Measurements from ENCODE around the gene CFAP107. TPM values are rescaled to one million over a fixed set of nuclear protein-coding genes. Genes with fewer than 3 reads are reported as not detected.

CFAP107 gene
- total RNA-seq, 4 donors from 2014 or later = not detected

DNA sequence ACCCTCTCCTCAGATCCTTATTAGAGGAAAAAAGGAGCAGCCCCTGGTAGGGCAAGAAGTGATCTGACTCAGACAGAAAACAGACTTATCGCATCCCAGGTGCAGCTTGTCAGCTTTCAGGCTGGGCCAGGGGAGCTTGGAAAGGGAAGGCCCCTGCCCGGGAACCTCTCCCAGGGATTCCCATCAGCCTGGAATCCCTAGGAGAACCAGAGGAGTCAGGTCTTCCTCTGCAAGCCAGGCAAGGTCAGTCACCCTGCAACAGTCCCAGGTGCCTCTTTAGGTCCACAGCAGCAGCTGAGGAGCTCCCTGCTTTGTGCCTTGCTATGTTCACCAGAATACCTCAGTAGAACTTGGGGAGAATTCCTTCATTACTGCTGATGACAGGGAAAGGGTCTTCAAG, 24.6 kb downstream of the CFAP107 start:
- intact Hi-C loops (cut with DNase I) = no loop called here
- Histone ChIP-seq H3K4me3 (no peak overlapping the region), H3K4me1 (no peaks in the 10 kb centered on the region), H3K27me3 (peaks cover 0 to 40% (median 0%) of the 10 kb centered on the region in 4 donors), H3K9me3 (no peaks in the 10 kb centered on the region), H3K27ac (no peak overlapping the region), H3K36me3 (no peaks in the 10 kb centered on the region)
- no peak for DNase-seq
- no peak for TF ChIP-seq POLR2A (IDR thresholded peaks at IDR 0.05)
- TF ChIP-seq, protein P1, sequence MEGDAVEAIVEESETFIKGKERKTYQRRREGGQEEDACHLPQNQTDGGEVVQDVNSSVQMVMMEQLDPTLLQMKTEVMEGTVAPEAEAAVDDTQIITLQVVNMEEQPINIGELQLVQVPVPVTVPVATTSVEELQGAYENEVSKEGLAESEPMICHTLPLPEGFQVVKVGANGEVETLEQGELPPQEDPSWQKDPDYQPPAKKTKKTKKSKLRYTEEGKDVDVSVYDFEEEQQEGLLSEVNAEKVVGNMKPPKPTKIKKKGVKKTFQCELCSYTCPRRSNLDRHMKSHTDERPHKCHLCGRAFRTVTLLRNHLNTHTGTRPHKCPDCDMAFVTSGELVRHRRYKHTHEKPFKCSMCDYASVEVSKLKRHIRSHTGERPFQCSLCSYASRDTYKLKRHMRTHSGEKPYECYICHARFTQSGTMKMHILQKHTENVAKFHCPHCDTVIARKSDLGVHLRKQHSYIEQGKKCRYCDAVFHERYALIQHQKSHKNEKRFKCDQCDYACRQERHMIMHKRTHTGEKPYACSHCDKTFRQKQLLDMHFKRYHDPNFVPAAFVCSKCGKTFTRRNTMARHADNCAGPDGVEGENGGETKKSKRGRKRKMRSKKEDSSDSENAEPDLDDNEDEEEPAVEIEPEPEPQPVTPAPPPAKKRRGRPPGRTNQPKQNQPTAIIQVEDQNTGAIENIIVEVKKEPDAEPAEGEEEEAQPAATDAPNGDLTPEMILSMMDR (IDR thresholded peaks at IDR 0.05) = no peak
- 87% methylated on average over 2 of the region's 2 CpGs; no CpG with 5 or more reads in 1 of the 2 donors for WGBS, 2 donors

- no peak for TF ChIP-seq POLR2A (IDR thresholded peaks at IDR 0.05)
- TF ChIP-seq, protein P1 (IDR thresholded peaks at IDR 0.05) = no peak
- Histone ChIP-seq H3K9me3 (no peaks in the 10 kb centered on the region), H3K27ac (no peak overlapping the region), H3K27me3 (peaks cover 0 to 43% (median 0%) of the 10 kb centered on the region in 4 donors), H3K4me3 (no peak overlapping the region), H3K4me1 (no peaks in the 10 kb centered on the region), H3K36me3 (no peaks in the 10 kb centered on the region)
- intact Hi-C loops (cut with DNase I) = no loop called here
- 55 to 58% methylated on average over 4 to 5 of the region's 5 CpGs for WGBS, 2 donors
- no peak for DNase-seq
Observed at GRCh38 chr1:12771186-12771585, 25.2 kb downstream of the CFAP107 start.

DNA sequence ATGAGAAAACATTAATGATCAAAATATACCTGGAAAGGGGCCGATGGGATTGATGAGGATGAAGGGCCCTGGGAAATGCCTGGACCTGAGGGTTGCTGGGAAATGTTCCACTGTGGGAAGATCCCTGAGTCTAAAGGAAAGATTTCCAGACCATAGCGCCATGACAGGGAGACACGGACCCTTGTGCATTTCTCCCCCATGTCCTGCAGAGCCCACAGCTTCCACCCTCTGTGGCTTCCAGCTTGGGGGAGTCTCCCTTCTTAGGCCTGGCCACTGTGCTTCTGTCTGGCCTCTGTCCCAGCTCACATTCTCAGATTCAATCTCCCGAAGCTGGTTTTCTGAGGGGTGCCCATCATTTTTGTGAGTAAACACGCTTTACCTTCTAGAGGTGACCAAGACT, 26.5 kb downstream of the CFAP107 start:
- 81 to 86% methylated on average over 5 of the region's 5 CpGs for WGBS, 2 donors
- Histone ChIP-seq H3K9me3 (no peaks in the 10 kb centered on the region), H3K27ac (no peak overlapping the region), H3K4me1 (no peaks in the 10 kb centered on the region), H3K4me3 (no peak overlapping the region), H3K27me3 (peaks cover 0 to 53% (median 0%) of the 10 kb centered on the region in 4 donors), H3K36me3 (no peaks in the 10 kb centered on the region)
- TF ChIP-seq, protein P1 (IDR thresholded peaks at IDR 0.05) = no peak
- no peak for TF ChIP-seq POLR2A (IDR thresholded peaks at IDR 0.05)
- DNase-seq = no peak
- intact Hi-C loops (cut with DNase I) = no loop called here

DNA sequence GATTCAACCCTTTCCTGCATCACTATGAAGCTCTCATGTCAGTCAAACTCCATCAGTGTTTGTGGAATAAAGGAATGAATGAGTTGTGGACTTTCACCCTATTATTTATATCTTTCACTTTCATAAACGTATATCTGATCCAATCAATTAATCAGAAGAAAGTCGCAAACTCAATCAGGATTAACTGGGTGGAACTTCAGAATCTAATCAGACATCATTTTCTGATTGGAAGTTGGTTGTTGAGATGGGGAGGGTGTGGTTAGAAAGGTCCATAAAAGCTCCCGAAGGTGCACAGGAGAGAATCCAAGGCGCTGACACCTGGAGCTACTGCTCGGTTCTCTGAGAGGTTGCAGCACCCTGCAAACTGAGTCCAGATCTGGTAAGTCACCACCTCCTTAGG, 27.4 kb downstream of the CFAP107 start, which contains the start of gene PRAMEF12:
PRAMEF12 (plus strand) TSS at position 301 of the 400 bp plus-strand sequence. CDS start 1,130 bp downstream, outside the sequence.
- Histone ChIP-seq H3K27me3 (peaks cover 0 to 54% (median 0%) of the 10 kb centered on the region in 4 donors), H3K27ac (no peak within 1 kb of the TSS), H3K4me1 (no peaks in the 10 kb centered on the region), H3K4me3 (no peak within 1 kb of the TSS), H3K36me3 (no peaks in the 10 kb centered on the region), H3K9me3 (no peaks in the 10 kb centered on the region)
- TF ChIP-seq POLR2A (IDR thresholded peaks at IDR 0.05) = no peak
- TF ChIP-seq, protein P1 (IDR thresholded peaks at IDR 0.05) = no peak
- intact Hi-C loops (cut with DNase I) = no loop called here
- DNase-seq = no peak
- 83 to 88% methylated on average over 5 of the region's 5 CpGs for WGBS, 2 donors

GRCh38 chr1:12774801-12775345, 28.9 kb downstream of the CFAP107 start:
- no peak overlapping the region for H3K27ac ChIP-seq
- H3K4me1 ChIP-seq = no peaks in the 10 kb centered on the region
- WGBS, 2 donors = 80 to 90% methylated on average over 1 to 2 of the region's 5 CpGs
- intact Hi-C loops (cut with DNase I) = no loop called here
- H3K9me3 ChIP-seq = no peaks in the 10 kb centered on the region
- H3K27me3 ChIP-seq = peaks cover 0 to 45% (median 0%) of the 10 kb centered on the region in 4 donors
- H3K4me3 ChIP-seq = no peak overlapping the region
- TF ChIP-seq, protein P1 (IDR thresholded peaks at IDR 0.05) = no peak
- TF ChIP-seq POLR2A (IDR thresholded peaks at IDR 0.05) = no peak
- H3K36me3 ChIP-seq = no peaks in the 10 kb centered on the region
- no peak for DNase-seq

All from esophagus squamous epithelium (tissue), 5 donors.